ENCODE measurements around the gene METTL18.

The METTL18 gene

DNA sequence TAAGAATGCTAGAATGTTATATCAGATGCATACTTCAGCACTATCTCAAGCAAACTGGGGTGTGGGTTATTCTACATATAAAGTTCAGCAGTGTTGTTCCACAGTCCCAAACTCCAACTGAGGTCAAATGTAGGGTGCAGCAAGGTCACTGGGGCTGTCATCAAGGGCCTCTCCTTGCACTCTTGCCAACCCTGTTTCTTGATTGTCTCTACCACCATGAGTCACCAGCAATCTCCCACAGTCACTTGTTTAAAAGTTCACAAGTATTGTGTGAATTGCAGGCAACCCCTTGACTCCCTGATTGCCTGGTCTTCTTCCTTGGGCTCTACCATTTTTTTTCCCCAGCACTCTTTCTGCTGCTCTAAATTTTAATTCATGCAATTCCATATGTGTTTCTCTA lies 10.6 kb downstream of the METTL18 start:
- no peak for DNase-seq

GRCh38 chr1:169782596-169782995 lies 12.1 kb downstream of the METTL18 start:
- no peak for DNase-seq

DNA sequence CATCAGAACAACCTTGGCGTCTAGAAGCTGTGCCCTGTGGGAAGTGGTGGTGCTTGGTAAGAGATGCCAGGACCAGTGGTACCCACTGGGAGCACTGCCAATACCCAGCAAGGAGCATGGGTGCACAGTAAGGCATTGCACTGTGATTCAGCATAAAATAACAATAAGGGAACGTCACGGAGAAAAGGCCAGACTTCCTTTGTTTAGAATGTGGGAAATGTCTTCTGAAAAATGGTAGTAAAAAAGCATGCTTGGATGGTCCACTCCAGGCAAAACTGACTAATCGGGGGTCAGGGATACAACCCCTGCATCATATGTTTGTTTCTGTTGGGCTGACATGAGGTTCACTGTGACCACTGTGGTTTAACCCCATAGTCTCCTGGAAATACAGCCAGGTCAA lies 14.7 kb downstream of the METTL18 start:
- DNase-seq: no peak

DNA sequence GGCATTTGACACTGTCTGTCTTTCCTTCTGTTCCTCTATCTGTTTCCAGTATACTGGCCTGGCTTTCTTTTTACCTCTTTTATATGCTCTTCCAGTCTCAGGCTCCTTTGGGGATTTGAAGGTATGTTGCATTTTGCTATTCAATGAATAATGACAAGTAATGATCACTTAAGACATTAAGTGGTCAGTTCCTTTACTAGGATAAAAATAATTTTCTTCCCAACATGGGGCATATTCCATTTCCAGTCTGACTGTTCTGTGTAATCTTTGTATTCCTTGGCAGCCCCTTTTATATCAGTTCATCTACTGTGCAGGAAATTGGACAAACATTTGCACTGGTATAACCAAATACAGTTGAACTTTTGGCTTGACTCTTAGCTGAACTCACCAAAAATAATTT lies 15.6 kb downstream of the METTL18 start:
- no peak for DNase-seq

DNA sequence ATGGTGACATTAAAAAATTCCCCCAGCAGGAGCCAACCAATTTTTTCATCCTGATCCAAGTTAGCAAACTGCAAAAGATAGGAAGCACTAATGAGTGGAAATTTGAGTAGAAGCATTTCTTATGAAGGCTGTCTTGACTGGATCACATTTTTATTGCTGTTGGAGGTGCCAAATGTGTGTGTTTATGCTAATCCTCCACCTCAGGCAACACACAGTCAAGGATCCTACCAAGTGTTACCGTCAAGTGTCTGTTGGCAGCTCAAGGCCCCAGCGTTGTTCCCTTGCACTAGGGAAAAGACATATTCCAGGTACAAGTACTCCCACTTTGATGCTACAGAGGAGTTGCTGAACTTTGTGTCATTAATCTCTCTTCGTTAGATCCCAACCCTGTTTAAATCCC lies 18.3 kb downstream of the METTL18 start:
- no peak for DNase-seq

DNA sequence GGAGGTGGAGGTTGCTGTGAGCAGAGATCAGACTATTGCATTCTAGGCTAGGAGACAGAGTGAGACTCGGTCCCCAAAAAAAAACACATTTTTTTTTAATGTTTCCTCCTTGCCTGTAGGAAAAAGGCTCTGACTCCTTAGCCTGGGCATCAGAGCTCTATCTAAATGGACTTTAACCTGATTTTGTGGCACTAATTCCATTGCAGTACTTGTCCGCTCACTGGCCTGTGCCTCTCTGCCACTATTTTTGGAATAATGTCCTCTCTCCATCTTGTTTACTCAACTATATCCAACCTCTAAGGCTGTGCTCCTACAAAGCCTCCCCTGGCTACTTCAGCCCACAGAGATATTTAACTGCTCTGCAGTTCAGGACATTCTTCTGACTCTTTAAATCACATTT lies 26.5 kb downstream of the METTL18 start:
- DNase-seq: no peak

- DNase-seq: no peak
Measured at GRCh38 chr1:169765580-169766331, 29.0 kb downstream of the METTL18 start.

DNA sequence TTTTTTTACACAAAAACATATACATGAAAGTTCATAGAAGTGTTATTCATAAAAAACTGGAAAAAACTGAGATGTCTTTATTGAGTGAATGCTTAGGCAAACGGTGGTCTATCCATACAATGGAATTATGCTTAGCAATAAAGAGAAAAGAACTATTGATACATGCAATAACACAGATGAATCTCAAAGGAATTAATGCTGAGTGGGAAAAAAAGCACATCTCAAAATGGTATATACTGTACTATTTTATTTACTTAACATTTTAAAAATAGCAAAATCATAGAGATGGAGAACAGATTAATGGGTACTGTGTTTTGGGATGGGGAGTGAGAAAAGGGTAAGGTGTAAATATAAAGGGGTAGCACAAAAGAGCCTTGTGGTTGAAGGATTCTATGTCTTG lies 29.8 kb downstream of the METTL18 start:
- no peak for DNase-seq

GRCh38 chr1:169762699-169763098 lies 32.0 kb downstream of the METTL18 start:
- no peak for DNase-seq

GRCh38 chr1:169759038-169759437 lies 35.7 kb downstream of the METTL18 start:
- DNase-seq: no peak

DNA sequence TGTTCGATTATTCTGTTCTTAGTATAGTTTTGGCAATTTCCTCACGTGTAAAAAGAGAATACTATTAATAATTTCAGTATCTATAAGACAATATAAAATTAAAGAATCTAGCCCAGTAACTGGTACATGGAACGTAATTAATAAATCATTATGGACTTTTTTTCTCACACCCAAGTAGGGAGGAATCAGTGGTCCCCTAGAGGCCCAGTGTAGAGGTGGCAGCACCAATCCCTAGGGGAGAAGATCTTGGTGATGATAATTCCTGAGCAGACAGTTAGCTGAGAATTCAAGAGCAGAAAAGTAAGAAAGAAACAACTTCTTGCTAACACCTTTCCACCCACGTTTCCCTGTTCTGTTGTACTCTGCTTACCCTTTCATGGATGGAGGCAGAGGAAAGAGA lies 41.2 kb downstream of the METTL18 start:
- DNase-seq: no peak

GRCh38 chr1:169750041-169750440 lies 44.7 kb downstream of the METTL18 start:
- DNase-seq: no peak

DNA sequence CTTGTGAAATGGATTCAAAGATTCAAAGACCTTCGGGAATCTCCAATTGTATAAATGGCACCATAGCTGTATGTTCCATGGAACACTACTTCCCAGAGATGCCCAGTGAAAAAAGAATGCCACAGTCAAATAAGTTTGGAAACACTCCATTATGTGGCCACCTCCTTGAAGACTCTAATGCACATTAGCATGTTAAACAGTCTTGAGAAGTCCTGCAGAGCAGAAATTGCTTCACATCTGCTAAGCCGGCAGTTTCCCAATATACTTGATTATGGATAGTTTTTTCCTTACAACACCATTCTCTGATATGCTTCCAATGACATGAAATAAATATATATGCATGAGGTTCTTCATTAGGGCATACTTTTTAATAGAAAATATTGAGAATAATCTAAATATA lies 48.2 kb downstream of the METTL18 start:
- DNase-seq: no peak

DNA sequence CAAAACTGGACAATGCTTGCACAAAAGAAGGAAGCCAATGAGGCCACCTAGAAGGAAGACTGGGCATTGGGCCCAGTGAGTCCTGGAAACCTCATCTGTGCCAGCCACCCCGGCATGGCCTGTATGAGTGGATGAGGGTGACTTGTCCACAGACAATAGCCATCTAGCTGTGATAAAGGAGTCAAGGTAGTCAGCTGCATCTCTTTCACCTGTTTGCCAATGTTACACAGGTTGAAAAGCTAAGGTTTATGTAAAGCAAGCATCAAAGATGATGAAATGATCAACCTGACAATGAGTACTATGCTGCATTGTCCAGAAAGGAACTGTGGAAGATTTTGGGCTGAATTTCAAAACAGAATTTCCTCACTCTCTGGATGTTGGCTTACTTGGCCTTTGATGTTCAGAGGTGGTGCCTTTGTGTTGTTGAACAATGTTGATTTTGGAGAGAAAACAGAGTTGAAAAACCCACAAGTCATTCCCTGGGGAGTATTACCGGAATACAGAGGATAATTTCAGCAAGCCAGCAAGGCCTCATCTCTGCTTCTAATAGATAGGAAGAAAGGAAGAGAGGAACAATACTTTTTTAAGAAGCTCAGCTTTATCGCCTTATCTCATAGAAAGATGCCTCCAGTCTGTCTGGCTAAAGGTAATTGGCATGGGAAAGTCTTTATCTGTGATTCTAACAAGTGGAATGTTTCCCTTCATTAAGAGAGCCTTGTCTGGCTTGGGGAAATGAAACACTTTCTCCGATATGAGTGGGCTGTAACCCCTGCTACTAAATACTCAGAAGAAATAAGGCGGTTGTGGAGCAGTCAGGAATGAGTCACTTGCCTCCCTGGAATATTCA lies 49.5 kb downstream of the METTL18 start:
- DNase-seq: no peak

All from GDM1 (cell line).